ENCODE measurements around the gene NKTR.

NKTR gene

DNA sequence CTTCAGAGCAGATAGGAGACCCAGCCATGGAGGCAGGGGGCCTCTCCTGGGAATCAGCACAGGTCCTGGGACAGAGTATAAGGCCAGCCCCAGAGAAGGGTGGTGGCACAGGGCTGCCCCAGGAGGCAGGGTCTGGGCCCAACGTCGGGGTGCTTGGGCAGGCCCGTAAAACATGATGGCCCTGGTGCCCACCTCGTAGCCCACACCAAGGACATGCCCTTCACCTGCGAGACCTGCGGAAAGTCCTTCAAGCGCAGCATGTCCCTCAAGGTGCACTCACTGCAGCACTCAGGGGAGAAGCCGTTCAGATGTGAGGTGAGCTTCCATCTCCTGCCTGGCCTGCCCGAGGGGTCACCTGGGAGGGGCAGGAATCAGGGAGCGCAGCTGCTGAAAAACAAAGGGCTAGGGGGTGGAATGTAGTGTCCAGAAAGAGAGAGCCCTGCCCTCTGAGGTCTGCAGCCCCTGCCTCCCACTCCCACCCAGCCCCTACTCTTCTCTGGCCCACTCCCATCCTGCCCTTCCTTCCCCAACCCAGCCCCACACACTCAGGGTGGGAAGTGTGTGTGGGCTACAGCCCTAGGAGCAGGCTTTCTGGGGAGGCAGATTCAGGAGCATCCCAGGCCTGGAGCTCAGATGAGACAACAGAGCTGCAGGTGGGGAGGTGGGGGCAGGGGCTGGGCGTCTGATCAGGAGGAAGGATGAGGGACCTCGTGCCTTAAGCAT is 62.5 kb downstream of the NKTR start:
- no peak for DNase-seq

DNA sequence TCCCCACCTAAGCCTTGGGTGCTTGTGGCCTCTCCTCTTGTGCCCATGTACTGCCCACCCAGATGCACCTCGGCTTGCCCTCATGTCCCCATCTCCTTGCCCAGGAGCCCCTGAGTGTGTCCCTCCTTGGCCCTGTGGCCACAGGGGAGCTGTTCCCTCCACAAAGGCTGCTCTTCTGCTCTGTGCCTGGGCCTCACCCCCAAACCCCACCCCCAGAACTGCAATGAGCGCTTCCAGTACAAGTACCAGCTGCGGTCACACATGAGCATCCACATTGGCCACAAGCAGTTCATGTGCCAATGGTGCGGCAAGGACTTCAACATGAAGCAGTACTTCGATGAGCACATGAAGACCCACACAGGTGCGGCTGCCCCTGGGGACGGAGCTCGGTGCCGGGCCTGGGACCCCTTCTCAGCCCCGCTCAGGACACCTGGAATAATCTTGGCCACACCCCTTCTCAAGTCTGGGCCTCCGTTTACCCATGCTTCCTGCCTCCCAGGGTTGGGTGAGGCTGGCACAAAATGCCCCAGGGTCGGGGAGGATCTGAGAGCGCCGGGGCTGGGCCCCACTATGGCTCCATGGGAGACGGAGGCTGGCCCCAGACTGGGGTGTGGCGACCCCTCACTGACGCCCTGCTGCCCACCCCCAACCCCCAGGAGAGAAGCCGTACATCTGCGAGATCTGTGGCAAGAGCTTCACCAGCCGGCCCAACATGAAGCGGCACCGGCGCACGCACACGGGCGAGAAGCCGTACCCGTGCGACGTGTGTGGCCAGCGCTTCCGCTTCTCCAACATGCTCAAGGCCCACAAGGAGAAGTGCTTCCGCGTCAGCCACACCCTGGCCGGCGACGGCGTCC is 63.3 kb downstream of the NKTR start:
- DNase-seq = no peak

DNA sequence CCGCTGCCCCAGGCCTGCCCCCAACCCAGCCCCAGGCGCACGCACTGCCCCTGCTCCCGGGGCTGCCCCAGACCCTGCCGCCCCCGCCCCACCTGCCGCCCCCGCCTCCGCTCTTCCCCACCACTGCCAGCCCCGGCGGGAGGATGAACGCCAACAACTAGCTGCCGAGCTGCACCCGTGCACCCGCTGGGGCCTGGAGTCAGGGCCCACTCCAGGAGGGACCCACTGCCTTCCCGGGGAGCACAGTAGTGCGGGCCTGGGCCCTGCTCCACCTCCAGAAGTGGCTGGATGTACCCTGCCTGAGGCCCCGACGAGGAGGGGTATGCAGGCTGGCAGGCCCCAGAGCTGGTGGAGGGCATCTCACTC is 63.9 kb downstream of the NKTR start:
- no peak for DNase-seq

DNA sequence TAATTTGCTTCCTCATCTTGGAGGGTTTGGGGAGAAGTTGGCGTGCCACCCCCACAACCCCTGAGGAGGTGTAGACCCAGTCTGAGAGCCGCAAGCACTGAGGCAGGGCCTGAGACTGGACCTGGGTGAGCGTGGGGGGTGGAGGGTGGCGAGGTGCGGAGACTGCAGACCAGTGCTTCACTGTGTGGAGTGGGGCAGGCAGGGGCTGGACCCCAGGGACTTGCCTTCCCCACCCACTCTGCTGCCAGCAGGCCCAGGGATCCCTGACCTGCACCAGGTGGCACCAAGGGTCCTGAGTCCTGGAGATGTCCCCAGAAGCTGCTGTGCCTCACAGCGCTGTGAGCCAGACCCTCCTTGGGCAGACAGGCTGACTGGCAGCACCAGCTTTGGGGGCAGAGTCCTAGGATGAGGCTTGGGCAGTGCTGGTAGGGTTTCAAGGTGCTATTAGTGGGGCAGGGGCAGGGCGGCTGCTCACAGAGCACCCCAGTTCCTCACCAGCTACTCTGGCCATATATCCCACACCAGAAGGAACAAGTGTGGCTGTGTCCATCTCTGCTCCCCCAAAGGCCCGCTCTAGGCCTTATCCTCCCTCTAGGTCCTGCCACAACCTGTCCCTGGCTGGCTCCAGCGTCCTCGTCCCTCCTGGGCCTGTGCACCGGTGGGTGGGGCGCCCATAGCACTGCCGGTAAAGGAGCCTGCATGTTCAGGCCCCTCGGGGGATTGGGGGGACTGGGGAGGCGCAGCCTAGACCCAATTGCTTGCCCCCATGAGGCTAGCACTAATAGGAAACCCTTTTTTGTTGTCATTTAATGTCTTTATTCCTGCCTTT is 64.8 kb downstream of the NKTR start:
- no peak for DNase-seq

DNA sequence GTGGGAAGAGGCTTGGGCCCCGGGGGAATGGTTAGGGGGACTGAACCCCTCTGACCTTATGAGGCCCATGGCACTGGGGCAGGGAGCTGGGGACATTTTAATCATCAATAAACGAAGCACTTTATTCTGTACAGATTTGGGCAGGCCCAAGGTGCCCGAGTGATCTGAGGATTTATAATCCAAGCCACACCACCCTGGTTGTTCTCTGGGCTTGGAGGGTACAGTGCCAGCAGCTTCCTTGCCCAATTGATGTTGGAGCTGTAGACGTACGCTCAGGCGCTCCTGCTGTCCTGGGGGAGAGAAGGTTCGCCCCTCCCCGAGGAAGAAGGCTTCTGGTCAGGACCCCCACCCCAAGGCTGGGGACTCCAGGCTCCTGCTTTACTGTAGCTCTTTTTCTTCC is 65.5 kb downstream of the NKTR start:
- DNase-seq = no peak

DNA sequence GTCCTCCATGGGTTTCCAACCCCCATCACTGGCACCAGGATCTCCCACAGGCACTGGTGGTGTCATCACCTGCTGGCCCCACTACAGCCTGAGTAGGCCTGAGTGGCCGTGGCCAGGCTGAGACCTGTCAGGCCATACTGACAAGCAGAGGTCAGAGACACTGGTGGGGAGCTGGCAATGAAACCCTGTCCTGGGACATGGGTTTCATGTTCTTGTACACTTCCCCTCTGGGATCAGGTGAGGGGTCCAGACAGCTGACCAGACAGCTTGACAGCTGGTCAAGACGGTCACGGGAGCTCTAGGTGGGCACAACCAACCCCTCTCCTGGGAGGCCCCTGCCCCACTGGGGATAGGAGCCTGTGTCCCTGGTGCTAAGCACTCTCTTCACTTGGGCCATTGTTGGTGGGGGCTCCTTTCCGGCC is 66.1 kb downstream of the NKTR start:
- DNase-seq = no peak

DNA sequence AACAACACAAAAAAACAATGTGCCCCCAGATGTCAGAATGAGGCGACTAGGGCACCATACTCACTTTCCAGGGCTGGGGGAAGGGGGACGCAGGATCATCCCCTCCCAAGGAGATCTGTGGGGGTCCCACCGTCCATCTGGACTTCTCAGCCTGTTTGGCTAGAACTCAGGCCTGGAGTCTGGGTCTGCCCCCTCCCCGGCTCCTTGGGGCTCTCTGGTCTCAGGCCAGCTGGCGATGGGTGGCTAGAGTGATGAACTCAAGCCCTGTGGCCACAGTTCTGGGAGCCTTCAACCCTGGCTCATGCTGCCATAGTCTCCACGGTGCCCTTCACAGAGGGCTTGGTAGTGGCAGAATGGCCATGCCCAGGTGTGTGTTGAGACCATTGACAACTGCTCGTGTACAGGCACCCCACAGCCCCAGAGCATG is 66.6 kb downstream of the NKTR start:
- no peak for DNase-seq

DNA sequence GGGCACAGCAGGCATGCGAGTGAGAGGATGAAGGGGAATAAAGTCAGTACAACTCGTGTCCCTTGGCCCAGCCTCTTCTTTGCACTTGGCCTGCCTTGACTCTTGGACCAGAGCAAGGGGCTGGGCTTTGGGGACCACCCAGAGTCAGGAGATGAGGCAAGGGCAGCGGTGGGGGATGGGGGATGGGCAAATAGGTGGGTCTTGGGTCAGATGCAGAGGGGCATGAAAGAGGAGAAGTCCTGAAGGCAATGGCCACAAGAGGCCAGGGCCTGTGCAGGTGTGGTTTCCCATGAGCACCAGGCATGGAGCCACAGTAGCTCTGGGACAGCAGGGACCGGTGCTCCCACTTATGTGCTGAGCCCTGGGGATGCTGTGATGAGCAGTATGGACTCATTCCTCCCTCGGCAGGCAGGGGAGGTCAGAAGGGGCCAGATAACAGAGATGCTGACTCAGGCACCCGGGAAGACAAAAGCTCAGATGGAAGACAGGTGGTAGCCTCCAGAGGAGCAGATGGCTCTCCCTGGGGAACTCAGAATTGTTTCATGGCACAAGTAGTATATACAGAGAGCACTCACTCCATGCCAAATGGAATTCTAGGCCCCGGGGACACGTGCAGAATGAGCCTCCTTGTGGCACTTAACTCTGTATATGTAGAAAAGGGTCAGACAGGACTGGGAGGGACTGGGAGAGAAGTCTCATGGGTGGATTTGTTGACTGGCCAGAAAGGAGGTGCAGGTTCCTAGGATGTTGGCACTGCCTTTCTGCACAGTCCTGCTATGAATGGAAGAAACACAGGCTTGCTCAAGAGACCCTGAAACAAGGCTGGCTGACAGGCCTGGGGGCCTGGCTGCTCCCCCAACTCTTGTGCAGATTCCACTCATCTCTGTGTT is 67.3 kb downstream of the NKTR start:
- peak in 1 of 2 experiments; percentile 16 for DNase-seq

DNA sequence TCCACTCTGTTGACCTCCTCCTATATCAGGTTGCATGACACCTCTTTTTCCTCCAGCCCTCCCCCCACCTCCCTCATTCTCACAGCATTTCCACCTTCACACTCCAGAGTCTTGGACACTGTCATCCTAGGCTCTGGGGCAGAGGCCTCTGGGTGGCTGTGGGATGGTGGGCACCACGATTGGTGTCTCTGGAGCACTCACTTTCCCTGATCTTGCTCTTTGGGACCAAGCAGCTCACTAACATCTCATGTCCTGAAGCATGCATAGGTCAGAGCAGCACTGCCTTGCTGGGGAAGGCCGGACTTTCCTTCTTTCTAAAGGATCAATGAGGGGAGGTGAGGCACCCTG is 67.9 kb downstream of the NKTR start:
- no peak for DNase-seq

DNA sequence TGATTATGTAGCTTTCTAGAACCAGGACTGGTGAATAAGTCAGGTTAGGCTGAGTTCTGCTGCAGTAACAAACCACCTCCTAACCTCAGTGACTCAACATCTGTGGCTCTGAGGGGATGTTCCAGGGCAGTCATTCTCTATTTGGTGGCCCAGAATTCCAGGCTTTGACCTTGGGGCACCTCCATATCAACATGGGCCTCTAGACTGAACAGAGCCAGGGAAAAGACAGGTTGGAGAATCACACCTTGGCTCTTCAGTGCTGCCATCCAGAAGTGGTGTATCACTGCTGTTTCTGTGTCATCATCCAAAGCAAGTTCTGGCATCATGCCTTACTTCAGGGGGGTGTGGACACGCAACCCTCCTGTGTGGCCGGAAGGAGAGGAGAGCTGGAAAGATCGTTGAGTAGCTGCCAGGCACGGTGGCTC is 68.3 kb downstream of the NKTR start:
- no peak for DNase-seq

DNA sequence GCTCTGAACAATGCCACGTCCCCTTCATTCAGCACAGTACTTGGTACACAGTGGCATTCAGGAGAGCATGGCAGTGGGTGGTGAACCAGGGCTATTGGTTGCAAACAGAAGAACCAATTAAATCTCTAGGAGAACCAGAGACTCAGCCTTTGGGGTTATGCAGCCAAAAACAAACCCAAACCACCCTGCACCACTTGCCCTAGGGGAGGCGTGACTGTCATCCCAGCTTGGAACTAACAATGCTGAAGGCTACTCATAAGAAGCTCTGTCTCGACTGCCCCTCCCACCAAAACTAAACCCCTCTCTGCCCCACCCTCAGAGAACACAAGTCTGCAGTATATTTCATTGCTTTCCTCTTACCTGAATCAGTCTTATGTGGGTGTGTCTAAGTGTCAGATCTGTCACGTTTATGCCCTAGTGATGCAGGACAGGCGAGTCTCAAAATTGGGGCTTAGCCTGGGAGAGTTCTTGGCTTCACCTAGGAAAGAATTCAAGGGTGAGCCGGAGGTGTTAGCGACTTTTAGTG is 69.6 kb downstream of the NKTR start:
- DNase-seq = no peak

DNA sequence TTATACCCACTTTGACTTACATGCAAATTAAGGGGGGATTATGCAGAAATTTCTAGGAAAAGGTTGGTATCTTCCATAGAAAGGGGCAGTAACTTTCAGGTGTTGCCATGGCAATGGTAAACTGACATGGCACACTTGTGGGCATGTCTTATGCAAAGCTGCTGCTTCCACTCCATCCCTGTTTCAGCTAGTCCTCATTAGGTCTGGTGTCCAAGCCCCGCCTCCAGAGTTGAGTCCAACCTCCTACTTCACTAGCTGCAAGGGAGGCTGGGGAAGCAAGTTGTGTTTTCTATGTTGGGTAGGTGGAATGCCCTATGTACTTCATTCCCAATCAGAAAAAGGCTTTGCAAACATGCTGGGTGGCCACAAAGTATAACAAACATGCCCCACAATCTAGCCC is 70.2 kb downstream of the NKTR start:
- no peak for DNase-seq

DNA sequence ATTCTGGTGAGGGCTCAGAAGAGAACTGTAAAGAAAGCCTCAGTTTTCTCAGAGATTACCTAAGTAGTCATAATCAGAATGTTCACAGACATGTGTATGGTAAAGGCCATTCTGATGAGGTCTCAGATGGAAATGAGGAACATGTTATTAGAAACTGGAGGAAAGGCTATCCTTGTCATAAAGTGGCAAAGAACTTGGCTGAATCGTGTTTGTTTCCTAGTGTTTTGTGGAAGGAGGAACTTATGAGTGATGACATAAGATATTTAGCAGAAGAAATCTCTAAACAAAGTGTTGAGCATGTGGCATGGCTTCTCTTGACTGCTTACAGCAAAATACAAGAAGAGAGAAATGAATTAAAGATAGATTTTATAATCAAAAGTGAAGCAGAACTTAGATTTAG is 72.0 kb downstream of the NKTR start:
- DNase-seq = no peak

DNA sequence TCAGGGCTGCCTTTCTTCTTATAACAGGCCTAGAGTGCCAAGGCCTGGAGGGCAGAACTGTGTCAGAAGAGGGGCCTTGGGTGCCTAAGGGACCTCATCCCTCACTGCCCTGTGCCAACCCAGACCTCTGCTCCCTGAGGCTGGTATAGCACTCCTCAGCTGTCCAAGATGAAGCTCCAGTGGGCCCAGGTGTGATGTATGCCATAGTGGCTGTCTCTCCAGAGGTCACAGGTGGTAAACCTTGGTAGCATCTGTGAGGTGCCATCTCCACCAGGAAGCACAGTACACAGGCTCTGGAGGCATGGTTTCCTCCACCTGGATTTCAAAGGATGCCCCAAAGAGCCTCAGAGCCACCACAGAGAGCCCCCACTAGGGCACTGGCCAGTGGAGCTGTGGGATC is 72.6 kb downstream of the NKTR start:
- no peak for DNase-seq

DNA sequence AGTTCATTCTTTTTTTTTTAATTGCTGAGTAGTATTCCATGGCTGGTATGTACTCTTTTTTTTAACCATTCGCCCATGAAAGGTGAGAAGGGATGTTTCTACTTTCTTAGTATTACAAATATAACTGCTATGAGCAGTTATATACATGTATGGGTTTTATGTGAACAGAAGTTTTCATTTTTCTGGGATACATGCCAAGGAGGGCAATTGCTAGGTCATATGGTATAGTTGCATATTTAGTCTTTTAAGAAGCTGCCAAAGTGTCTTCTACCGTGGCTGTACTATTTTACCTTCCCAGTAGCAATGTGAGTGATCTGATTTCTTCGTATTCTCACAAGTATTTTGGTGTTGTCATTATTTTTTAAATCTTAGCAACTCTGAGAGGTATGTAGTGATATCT is 73.7 kb downstream of the NKTR start:
- no peak for DNase-seq

DNA sequence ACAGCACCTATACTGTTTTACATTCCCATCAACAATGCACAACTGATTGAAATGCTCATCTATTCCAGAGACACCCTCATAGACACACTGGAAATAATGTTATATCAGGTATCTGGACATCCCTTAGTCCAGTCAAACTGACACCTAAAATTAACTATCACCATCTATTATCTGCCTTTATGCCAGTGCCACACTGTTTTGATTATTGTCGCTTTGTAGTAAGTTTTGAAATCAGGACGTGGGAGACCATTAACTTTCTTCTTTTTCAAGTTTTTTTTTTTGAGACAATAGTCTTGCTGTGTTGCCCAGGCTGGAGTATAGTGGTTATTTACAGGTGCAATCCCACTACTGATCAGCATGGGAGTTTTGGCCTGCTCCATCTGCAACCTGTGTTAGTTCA is 75.4 kb downstream of the NKTR start:
- no peak for DNase-seq

DNA sequence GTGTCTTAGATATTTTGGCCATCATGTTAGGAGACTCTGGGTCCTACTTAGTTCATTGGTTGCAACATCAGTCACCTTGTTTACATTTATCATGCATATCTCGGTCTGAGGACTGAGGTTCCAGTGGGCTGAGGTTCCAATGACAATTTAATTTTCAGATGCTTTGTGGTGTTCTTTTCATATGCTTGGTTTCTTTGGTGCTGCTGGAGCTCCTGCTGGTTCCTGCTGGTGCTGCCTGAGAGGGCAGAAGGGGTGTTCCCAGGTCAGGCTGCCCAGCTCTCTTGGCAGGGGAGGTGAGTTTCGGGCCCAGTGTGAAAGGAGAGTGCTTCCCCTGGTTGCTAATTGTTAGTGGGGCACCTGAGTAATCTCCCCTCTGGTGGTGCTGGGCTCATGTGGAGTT is 78.0 kb downstream of the NKTR start:
- DNase-seq = no peak

DNA sequence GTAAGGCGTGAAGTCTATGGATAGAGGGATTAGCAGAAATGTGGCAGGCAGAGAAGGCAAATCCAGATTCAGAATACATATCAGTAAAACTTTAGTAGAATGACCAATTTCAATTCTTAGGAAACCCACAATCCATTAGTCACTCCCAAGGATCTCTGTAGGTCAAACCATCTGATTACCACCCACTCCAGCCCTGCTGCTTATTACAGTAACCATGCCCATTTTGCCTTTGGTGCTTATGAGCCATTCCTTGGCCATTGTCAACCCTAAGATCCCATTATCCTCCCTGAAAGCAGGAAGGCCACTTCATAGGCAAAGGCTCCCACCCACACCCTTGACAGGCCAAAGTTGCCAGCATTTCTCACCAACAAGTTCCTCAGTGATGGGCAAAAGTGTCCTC is 79.8 kb downstream of the NKTR start:
- no peak for DNase-seq

DNA sequence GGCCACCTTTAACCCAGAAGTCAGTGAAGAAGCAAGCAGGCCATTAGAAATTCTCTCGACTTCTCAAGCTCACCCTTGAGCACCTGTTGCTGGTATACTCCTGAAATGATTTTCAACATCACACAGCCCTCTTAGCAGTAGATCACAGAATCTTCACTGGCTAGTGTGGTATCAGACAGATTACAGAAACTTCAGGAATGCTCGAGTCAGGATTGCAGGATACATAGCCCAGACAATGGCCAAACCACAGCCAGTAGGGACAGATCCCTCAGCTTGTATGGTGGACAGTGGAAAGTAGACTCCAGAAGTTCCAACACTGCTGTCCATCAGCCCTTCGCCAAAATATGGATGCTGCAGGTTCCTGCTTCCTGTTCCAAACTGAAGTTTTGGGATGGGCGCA is 80.3 kb downstream of the NKTR start:
- no peak for DNase-seq

DNA sequence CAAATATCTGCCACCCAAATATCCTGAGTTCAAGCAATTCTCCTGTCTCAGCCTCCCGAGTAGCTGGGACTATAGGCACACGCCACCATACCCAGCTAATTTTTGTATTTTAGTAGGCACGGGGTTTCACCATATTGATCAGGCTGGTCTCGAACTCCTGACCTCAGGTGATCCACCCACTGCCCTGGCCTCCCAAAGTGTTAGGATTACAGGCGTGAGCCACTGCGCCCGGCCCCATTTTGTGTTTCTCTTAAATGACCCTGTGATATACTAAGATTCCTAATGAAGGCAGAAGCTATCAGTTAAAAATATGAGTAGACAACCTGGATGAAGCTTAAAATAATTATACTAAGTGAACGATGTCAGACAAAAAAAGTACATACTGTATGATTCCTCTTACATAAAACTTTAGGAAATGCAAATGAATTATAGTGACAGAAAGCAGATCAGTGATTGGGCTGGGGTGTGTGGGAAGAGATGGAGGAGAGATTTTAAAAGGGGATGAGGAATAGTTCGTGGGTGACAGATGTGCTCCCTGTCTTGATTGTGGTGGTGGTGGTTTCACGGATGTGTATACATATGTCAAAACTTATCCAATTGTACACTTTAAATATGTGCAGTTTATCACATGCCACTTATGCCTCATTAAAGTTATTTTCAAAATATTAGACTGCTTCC is 81.0 kb downstream of the NKTR start:
- no peak for DNase-seq

DNA sequence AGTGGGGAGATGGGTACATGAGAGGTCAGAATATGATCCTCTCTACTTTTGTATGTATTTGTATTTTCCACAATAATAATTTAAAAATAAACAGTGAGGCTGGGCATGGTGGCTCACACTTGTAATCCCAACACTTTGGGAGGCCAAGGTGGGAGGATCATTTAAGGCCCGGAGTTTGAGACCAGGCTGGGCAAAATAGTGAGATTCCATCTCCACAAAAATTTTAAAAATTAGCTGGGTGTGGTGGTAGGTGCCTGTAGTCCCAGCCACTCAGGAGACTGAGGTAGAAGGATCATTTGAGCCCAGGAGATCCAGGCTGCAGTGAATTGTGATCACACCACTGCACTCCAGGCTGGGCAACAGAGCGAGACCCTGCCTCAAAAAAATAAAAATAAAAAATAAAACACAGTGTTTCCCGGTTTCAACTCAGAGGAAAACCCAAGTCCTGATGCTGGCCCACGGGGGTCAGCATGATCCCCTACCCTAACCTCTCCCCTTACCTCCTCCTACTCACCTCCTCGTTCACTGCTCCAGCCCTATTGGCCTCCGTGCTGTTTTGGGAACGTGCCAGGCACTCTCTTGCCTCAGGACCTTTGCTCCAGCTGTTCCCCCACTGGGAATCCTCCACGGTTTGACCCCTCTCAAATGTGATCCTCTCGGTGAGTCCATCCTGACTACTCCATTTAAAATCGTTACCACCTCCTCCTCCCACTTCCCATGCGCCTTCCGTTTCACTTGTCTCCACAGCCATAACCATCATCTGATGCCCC is 82.0 kb downstream of the NKTR start:
- no peak for DNase-seq

All from SHP77 (cell line).